ENCODE measurements around the gene AGTPBP1.

DNA sequence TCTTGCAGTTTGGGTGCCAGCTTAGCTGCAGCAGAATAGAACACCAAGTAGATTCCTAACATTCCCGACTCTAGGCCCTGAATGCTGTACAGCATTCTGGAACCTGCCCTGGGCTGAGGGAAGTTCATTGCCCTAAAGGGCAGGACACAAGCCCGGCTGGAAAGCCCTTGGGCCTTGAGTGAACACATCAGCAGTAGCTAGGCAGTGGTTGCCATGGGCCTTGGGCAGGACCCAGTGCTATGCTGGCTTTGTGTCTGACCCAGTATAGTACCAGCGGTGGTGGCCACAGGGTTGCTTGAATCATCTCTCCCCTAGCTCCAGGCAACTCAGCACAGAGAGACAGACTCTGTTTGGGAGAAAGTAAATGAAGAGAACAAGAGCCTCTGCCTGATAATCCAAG lies 137.8 kb downstream of the AGTPBP1 start:
- TF ChIP-seq EZH2phosphoT487 (IDR thresholded peaks at IDR 0.05; ENCODE audit: insufficient read depth, low read depth) = no peak
- no peak for TF ChIP-seq EZH2 (IDR thresholded peaks at IDR 0.05; ENCODE audit: insufficient read depth, poor library complexity, severe bottlenecking)

All from GM23248 (cell line).